Cardiac muscle cell (in vitro differentiated cells and primary cell): ENCODE data around the gene PPP2R3C. TPM values are rescaled to one million over a fixed set of nuclear protein-coding genes. Genes with fewer than 3 reads are reported as not detected.
"Not testable (repeated sequence)": the region's sequence is repeated elsewhere in the genome, so short reads cannot be mapped to it uniquely, and the experiment has no call there.

Experiments used
- DNase-seq, 2 donors: peaks; one replicate each; pipeline versions ENCODE4 v3.0.0 to v3.0.0-alpha.2; 2010 to 2017; ENCODE audit warnings: low read depth in 1 of 2, low spot score in 1 of 2
- H3K27ac ChIP-seq: fragments of 200-600 bp; sonication (generic); 2 replicates; pipeline ENCODE4 v1.5.1; 2016
- H3K27me3 ChIP-seq: fragments of 200-600 bp; sonication (generic); 2 replicates; pipeline ENCODE4 v1.6.0; 2016; ENCODE audit warnings: control low read depth
- H3K36me3 ChIP-seq: fragments of 200-600 bp; sonication (generic); 2 replicates; pipeline ENCODE4 v1.5.1; 2016; ENCODE audit warnings: control low read depth
- H3K4me1 ChIP-seq: fragments of 200-600 bp; sonication (generic); 2 replicates; pipeline ENCODE4 v1.8.1; 2017; ENCODE audit warnings: low read depth, mild to moderate bottlenecking, mixed run types
- H3K4me3 ChIP-seq: fragments of 200-600 bp; sonication (generic); 2 replicates; pipeline ENCODE4 v1.5.1; 2016; ENCODE audit warnings: mild to moderate bottlenecking
- H3K9me3 ChIP-seq: fragments of 200-600 bp; sonication (generic); 2 replicates; pipeline ENCODE4 v1.5.1; 2017; ENCODE audit warnings: low read depth, mild to moderate bottlenecking, control low read depth
- polyA plus RNA-seq: library from polyadenylated mRNA; unstranded; fragments of >200 nt; fragmentation: Nextera tagmentation; extraction: Ambion mirVana; gene quantifications from 2 replicates; pipeline ENCODE4 v1.2.1, GENCODE V29; 2016
- total RNA-seq: library from RNA; depleted of rRNA; stranded (reverse); fragments of >200 nt; gene quantifications from 2 replicates; pipeline ENCODE4 v1.2.3, GENCODE V29; 2016
- TF ChIP-seq, protein P1 (sequence below): IDR thresholded peaks from 2 replicates; pipeline ENCODE4 v1.5.1; 2012; ENCODE audit warnings: low read depth, mild to moderate bottlenecking, low read length

PPP2R3C gene
- total and polyA plus RNA-seq, 2 experiments from 2014 or later, result 12.5 to 22.0 TPM

- TF ChIP-seq, protein P1, sequence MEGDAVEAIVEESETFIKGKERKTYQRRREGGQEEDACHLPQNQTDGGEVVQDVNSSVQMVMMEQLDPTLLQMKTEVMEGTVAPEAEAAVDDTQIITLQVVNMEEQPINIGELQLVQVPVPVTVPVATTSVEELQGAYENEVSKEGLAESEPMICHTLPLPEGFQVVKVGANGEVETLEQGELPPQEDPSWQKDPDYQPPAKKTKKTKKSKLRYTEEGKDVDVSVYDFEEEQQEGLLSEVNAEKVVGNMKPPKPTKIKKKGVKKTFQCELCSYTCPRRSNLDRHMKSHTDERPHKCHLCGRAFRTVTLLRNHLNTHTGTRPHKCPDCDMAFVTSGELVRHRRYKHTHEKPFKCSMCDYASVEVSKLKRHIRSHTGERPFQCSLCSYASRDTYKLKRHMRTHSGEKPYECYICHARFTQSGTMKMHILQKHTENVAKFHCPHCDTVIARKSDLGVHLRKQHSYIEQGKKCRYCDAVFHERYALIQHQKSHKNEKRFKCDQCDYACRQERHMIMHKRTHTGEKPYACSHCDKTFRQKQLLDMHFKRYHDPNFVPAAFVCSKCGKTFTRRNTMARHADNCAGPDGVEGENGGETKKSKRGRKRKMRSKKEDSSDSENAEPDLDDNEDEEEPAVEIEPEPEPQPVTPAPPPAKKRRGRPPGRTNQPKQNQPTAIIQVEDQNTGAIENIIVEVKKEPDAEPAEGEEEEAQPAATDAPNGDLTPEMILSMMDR, result no peak
- peak in 1 of 2 donors; percentile 81 for DNase-seq
- no peaks in the 10 kb centered on the region for H3K27me3 ChIP-seq
- no peaks in the 10 kb centered on the region for H3K36me3 ChIP-seq
- H3K4me1 ChIP-seq, result no peaks in the 10 kb centered on the region
- peak overlapping the region; percentile 93 for H3K27ac ChIP-seq
- H3K4me3 ChIP-seq, result peak overlapping the region; percentile 68
- H3K9me3 ChIP-seq, result no peaks in the 10 kb centered on the region
Observed at GRCh38 chr14:35044939-35045797, 76.6 kb downstream of the PPP2R3C start.

- no peak for DNase-seq
- Histone ChIP-seq H3K4me1 (no peaks in the 10 kb centered on the region), H3K36me3 (no peaks in the 10 kb centered on the region), H3K4me3 (no peak overlapping the region), H3K9me3 (no peaks in the 10 kb centered on the region), H3K27me3 (no peaks in the 10 kb centered on the region), H3K27ac (no peak overlapping the region)
- TF ChIP-seq, protein P1, result no peak
Observed at GRCh38 chr14:35043046-35043445, 78.7 kb downstream of the PPP2R3C start.

- H3K27me3 ChIP-seq, result no peaks in the 10 kb centered on the region
- H3K4me3 ChIP-seq, result no peak overlapping the region
- TF ChIP-seq, protein P1, result no peak
- H3K36me3 ChIP-seq, result no peaks in the 10 kb centered on the region
- DNase-seq, result no peak
- H3K9me3 ChIP-seq, result no peaks in the 10 kb centered on the region
- no peak overlapping the region for H3K27ac ChIP-seq
- H3K4me1 ChIP-seq, result no peaks in the 10 kb centered on the region
Observed at GRCh38 chr14:35042632-35043031, 79.2 kb downstream of the PPP2R3C start.

DNA sequence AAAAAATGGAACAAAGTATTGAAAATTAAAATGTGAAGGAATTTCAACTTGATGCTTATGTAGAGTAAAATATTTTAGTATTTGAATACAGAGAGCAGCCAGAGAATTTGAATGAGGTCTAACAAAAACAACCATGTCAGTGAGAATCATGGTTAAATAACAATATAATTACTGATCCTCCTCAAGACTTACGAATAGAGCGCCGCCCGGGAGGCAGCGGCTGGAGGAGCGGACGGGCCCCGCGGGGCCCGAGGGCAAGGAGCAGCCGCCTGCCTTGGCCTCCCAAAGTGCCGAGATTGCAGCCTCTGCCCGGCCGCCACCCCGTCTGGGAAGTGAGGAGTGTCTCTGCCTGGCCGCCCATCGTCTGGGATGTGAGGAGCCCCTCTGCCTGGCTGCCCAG, 83.5 kb downstream of the PPP2R3C start:
- not testable (repeated sequence) for H3K4me3 ChIP-seq, DNase-seq, H3K9me3 ChIP-seq, H3K27me3 ChIP-seq, H3K4me1 ChIP-seq, H3K27ac ChIP-seq, H3K36me3 ChIP-seq

Other genes with a start within 250 kb of the PPP2R3C start
- gene BAZ1A, start 246.6 kb downstream of the PPP2R3C start, total RNA-seq, result 5.2 and 11.1 TPM in 2 replicates
- 7.2 and 10.7 TPM in 2 replicates for gene BAZ1A, start 246.6 kb downstream of the PPP2R3C start, polyA plus RNA-seq
- gene SRP54, start 139.0 kb downstream of the PPP2R3C start, total RNA-seq, result 49.3 and 64.2 TPM in 2 replicates
- gene SRP54, start 139.0 kb downstream of the PPP2R3C start, polyA plus RNA-seq, result 68.1 and 91.6 TPM in 2 replicates
- 25.4 and 30.1 TPM in 2 replicates for gene FAM177A1, start 75.7 kb downstream of the PPP2R3C start, total RNA-seq
- gene FAM177A1, start 75.7 kb downstream of the PPP2R3C start, polyA plus RNA-seq, result 47.3 and 50.1 TPM in 2 replicates
- 29.3 and 40.5 TPM in 2 replicates for gene PRORP, start 562 bp upstream of the PPP2R3C start, total RNA-seq
- gene PRORP, start 562 bp upstream of the PPP2R3C start, polyA plus RNA-seq, result 28.4 and 33.0 TPM in 2 replicates
- 143 and 221 TPM in 2 replicates for gene PSMA6, start 170.4 kb upstream of the PPP2R3C start, total RNA-seq
- gene PSMA6, start 170.4 kb upstream of the PPP2R3C start, polyA plus RNA-seq, result 296 and 352 TPM in 2 replicates